Naive thymus-derived CD8-positive, alpha-beta T cell (primary cell): ENCODE measurements around the gene TM4SF1. TPM values are rescaled to one million over a fixed set of nuclear protein-coding genes. Genes with fewer than 3 reads are reported as not detected.

Experiments
- ATAC-seq, 2 donors: fragments of 150-1000 bp; cut with Tn5 transposase in 1 of 2; sonication (Bioruptor Pico), chemical (Tn5 transposase) in 1 of 2; 1 replicate in 1 of 2; 2 replicates in 1 of 2; pipeline ENCODE4 v1.10.0; 2021; ENCODE audit warnings: mild to moderate bottlenecking in 2 of 2, moderate library complexity in 2 of 2
- POLR2A ChIA-PET: fragments of 350-600 bp; sonication (Branson Sonifier 250); formaldehyde crosslinking; loops from one replicate; lab custom pipeline; 2021; ENCODE audit warnings: antibody characterized with exemption; lab: Charles Lee
- DNase-seq, 10 donors: peaks; one replicate each; pipeline versions ENCODE4 v3.0.0 to v3.0.0-alpha.2; 2020 to 2022
- H3K27ac Mint-ChIP-seq, 10 donors: one replicate each; pipeline ENCODE4 v1.8.0; 2020 to 2022; ENCODE audit warnings: mild to moderate bottlenecking in 10 of 10, mixed read lengths in 10 of 10, moderate library complexity in 4 of 10, inconsistent platforms in 1 of 10
- H3K27me3 Mint-ChIP-seq, 5 donors: one replicate each; pipeline ENCODE4 v1.8.0; 2021 to 2022; ENCODE audit warnings: mixed read lengths in 5 of 5
- H3K36me3 Mint-ChIP-seq, 3 donors: one replicate each; pipeline ENCODE4 v1.8.0; 2020 to 2022; ENCODE audit warnings: mixed read lengths in 3 of 3, mild to moderate bottlenecking in 2 of 3, inconsistent platforms in 1 of 3
- H3K4me1 Mint-ChIP-seq, 4 donors: one replicate each; pipeline ENCODE4 v1.8.0; 2021 to 2022; ENCODE audit warnings: mixed read lengths in 4 of 4
- H3K4me3 Mint-ChIP-seq, 10 donors: one replicate each; pipeline ENCODE4 v1.8.0; 2020 to 2022; ENCODE audit warnings: mild to moderate bottlenecking in 10 of 10, mixed read lengths in 10 of 10, moderate library complexity in 6 of 10, inconsistent platforms in 1 of 10
- H3K9me3 Mint-ChIP-seq, 9 donors: one replicate each; pipeline ENCODE4 v1.8.0; 2020 to 2022; ENCODE audit warnings: mixed read lengths in 9 of 9, mild to moderate bottlenecking in 3 of 9, inconsistent platforms in 1 of 9, moderate library complexity in 1 of 9
- polyA plus RNA-seq, 3 donors: library from polyadenylated mRNA; unstranded; fragments of 300-500 nt; fragmentation: Illumina TruSeq; gene quantifications; one replicate each; pipeline ENCODE4 v1.2.3, GENCODE V29; 2021
- total RNA-seq, 8 experiments: library from RNA in 2 of 8; stranded (reverse) in 2 of 8; gene quantifications; one replicate each; pipeline ENCODE4 v1.2.3 and lab custom pipeline; 2021 to 2026

TM4SF1 gene
- total and polyA plus RNA-seq, 5 experiments from 2014 or later = not detected

GRCh38 chr3:149390772-149391212 lies 13.3 kb upstream of the TM4SF1 start:
- Mint-ChIP-seq H3K27me3 (peaks cover 2 to 10% (median 7%) of the 10 kb centered on the region in 5 donors), H3K9me3 (peaks cover 0 to 4% (median 0%) of the 10 kb centered on the region in 9 donors), H3K4me1 (no peaks in the 10 kb centered on the region), H3K27ac (no peak overlapping the region), H3K36me3 (no peaks in the 10 kb centered on the region), H3K4me3 (no peak overlapping the region)
- ATAC-seq = no peak
- DNase-seq = no peak
- POLR2A ChIA-PET = no interaction called here

- Mint-ChIP-seq H3K4me1 (no peaks in the 10 kb centered on the region), H3K27me3 (peaks cover 2 to 10% (median 7%) of the 10 kb centered on the region in 5 donors), H3K4me3 (no peak overlapping the region)
These were observed 12.8 kb upstream of the TM4SF1 start for GRCh38 chr3:149390294-149390693.

GRCh38 chr3:149388531-149389417 lies 11.3 kb upstream of the TM4SF1 start:
- no peaks in the 10 kb centered on the region for H3K4me1 Mint-ChIP-seq
- H3K27ac Mint-ChIP-seq = no peak overlapping the region
- H3K27me3 Mint-ChIP-seq = peaks cover 2 to 10% (median 7%) of the 10 kb centered on the region in 5 donors
- H3K9me3 Mint-ChIP-seq = peaks cover 0 to 4% (median 0%) of the 10 kb centered on the region in 9 donors
- DNase-seq = no peak
- H3K36me3 Mint-ChIP-seq = no peaks in the 10 kb centered on the region
- no peak overlapping the region for H3K4me3 Mint-ChIP-seq
- POLR2A ChIA-PET = no interaction called here
- no peak for ATAC-seq

More at GRCh38 chr3:149390294-149390693, 12.8 kb upstream of the TM4SF1 start:
- DNase-seq (no peak), ATAC-seq (no peak)
- POLR2A ChIA-PET = no interaction called here
- no peak overlapping the region for H3K27ac Mint-ChIP-seq
- H3K9me3 Mint-ChIP-seq = peaks cover 0 to 4% (median 0%) of the 10 kb centered on the region in 9 donors
- no peaks in the 10 kb centered on the region for H3K36me3 Mint-ChIP-seq

- H3K4me1 Mint-ChIP-seq = no peaks in the 10 kb centered on the region
- no peak for ATAC-seq
- H3K4me3 Mint-ChIP-seq = no peak overlapping the region
- peaks cover 2 to 10% (median 7%) of the 10 kb centered on the region in 5 donors for H3K27me3 Mint-ChIP-seq
- H3K9me3 Mint-ChIP-seq = peaks cover 0 to 4% (median 0%) of the 10 kb centered on the region in 9 donors
- POLR2A ChIA-PET = no interaction called here
- H3K27ac Mint-ChIP-seq = no peak overlapping the region
- H3K36me3 Mint-ChIP-seq = no peaks in the 10 kb centered on the region
- no peak for DNase-seq
These were observed 10.6 kb upstream of the TM4SF1 start for GRCh38 chr3:149388001-149388440.

GRCh38 chr3:149386299-149386606 lies 8.8 kb upstream of the TM4SF1 start:
- H3K27ac Mint-ChIP-seq = no peak overlapping the region
- H3K9me3 Mint-ChIP-seq = peaks cover 0 to 4% (median 0%) of the 10 kb centered on the region in 9 donors
- H3K4me3 Mint-ChIP-seq = no peak overlapping the region
- H3K36me3 Mint-ChIP-seq = no peaks in the 10 kb centered on the region
- DNase-seq (no peak), ATAC-seq (no peak)
- no peaks in the 10 kb centered on the region for H3K4me1 Mint-ChIP-seq
- POLR2A ChIA-PET = no interaction called here
- peaks cover 2 to 7% (median 3%) of the 10 kb centered on the region in 5 donors for H3K27me3 Mint-ChIP-seq

- Mint-ChIP-seq H3K4me1 (no peaks in the 10 kb centered on the region), H3K27ac (no peak overlapping the region), H3K36me3 (no peaks in the 10 kb centered on the region), H3K4me3 (no peak overlapping the region), H3K27me3 (peaks cover under 1 to 4% (median 3%) of the 10 kb centered on the region in 5 donors), H3K9me3 (peaks cover 0 to 4% (median 0%) of the 10 kb centered on the region in 9 donors)
- POLR2A ChIA-PET = no interaction called here
- DNase-seq (no peak), ATAC-seq (no peak)
These were observed 8.3 kb upstream of the TM4SF1 start for GRCh38 chr3:149385617-149386298.

GRCh38 chr3:149384911-149385321 lies 7.5 kb upstream of the TM4SF1 start:
- Mint-ChIP-seq H3K4me3 (no peak overlapping the region), H3K27ac (no peak overlapping the region), H3K36me3 (no peaks in the 10 kb centered on the region), H3K27me3 (peaks cover 0 to 4% (median 3%) of the 10 kb centered on the region in 5 donors), H3K4me1 (no peaks in the 10 kb centered on the region), H3K9me3 (peaks cover 0 to 4% (median 0%) of the 10 kb centered on the region in 9 donors)
- ATAC-seq = no peak
- POLR2A ChIA-PET = no interaction called here
- no peak for DNase-seq

- Mint-ChIP-seq H3K27me3 (peaks cover 0 to 4% (median 3%) of the 10 kb centered on the region in 5 donors), H3K27ac (no peak overlapping the region), H3K9me3 (peaks cover 0 to 4% (median 0%) of the 10 kb centered on the region in 9 donors), H3K4me3 (no peak overlapping the region), H3K4me1 (no peaks in the 10 kb centered on the region), H3K36me3 (no peaks in the 10 kb centered on the region)
- ATAC-seq (no peak), DNase-seq (no peak)
- POLR2A ChIA-PET = no interaction called here
These were observed 6.7 kb upstream of the TM4SF1 start for GRCh38 chr3:149384167-149384566.

- no peak for DNase-seq
- Mint-ChIP-seq H3K9me3 (peaks cover 0 to 4% (median 0%) of the 10 kb centered on the region in 9 donors), H3K27ac (no peak overlapping the region), H3K4me3 (no peak overlapping the region), H3K4me1 (no peaks in the 10 kb centered on the region), H3K27me3 (peaks cover 0 to 6% (median 3%) of the 10 kb centered on the region in 5 donors), H3K36me3 (peaks cover 0 to 1% (median 0%) of the 10 kb centered on the region in 3 donors)
- no peak for ATAC-seq
- POLR2A ChIA-PET = no interaction called here
These were observed 6.3 kb upstream of the TM4SF1 start for GRCh38 chr3:149383703-149384102.

GRCh38 chr3:149382518-149382917 lies 5.1 kb upstream of the TM4SF1 start:
- H3K27ac Mint-ChIP-seq = no peak overlapping the region
- peaks cover 0 to 2% (median 0%) of the 10 kb centered on the region in 3 donors for H3K36me3 Mint-ChIP-seq
- ATAC-seq = no peak
- DNase-seq = no peak
- POLR2A ChIA-PET = interaction anchor here (0.5 kb wide), 1 partner anchor 820 kb away, joined by 3 read pairs; no protein-coding TSS in a partner anchor
- peaks cover 2 to 12% (median 3%) of the 10 kb centered on the region in 5 donors for H3K27me3 Mint-ChIP-seq
- peaks cover 0 to 5% (median 0%) of the 10 kb centered on the region in 9 donors for H3K9me3 Mint-ChIP-seq
- H3K4me1 Mint-ChIP-seq = no peaks in the 10 kb centered on the region
- no peak overlapping the region for H3K4me3 Mint-ChIP-seq

GRCh38 chr3:149382101-149382467 lies 4.6 kb upstream of the TM4SF1 start:
- no peak overlapping the region for H3K27ac Mint-ChIP-seq
- H3K9me3 Mint-ChIP-seq = peaks cover 0 to 5% (median 0%) of the 10 kb centered on the region in 9 donors
- H3K36me3 Mint-ChIP-seq = peaks cover 0 to 2% (median 0%) of the 10 kb centered on the region in 3 donors
- H3K4me3 Mint-ChIP-seq = no peak overlapping the region
- no peak for ATAC-seq
- POLR2A ChIA-PET = interaction anchor here (0.5 kb wide), 1 partner anchor 821 kb away, joined by 3 read pairs; no protein-coding TSS in a partner anchor
- no peak for DNase-seq
- H3K4me1 Mint-ChIP-seq = no peaks in the 10 kb centered on the region
- peaks cover 2 to 17% (median 5%) of the 10 kb centered on the region in 5 donors for H3K27me3 Mint-ChIP-seq

GRCh38 chr3:149381173-149382100 lies 4.0 kb upstream of the TM4SF1 start:
- H3K27me3 Mint-ChIP-seq = peaks cover 4 to 23% (median 8%) of the 10 kb centered on the region in 5 donors
- H3K4me1 Mint-ChIP-seq = peaks cover 0 to 2% (median 0%) of the 10 kb centered on the region in 4 donors
- no peak for ATAC-seq

More at GRCh38 chr3:149381173-149382100, 4.0 kb upstream of the TM4SF1 start:
- Mint-ChIP-seq H3K9me3 (peaks cover 0 to 5% (median 0%) of the 10 kb centered on the region in 9 donors), H3K4me3 (no peak overlapping the region), H3K27ac (no peak overlapping the region), H3K36me3 (peaks cover 0 to 2% (median 0%) of the 10 kb centered on the region in 3 donors)
- DNase-seq = no peak
- POLR2A ChIA-PET = no interaction called here
